ENCODE measurements around the gene CDK14. TPM values are rescaled to one million over a fixed set of nuclear protein-coding genes. Genes with fewer than 3 reads are reported as not detected.
"Not testable (repeated sequence)": the region's sequence is repeated elsewhere in the genome, so short reads cannot be mapped to it uniquely, and the experiment has no call there.

Gene CDK14
- total RNA-seq, 4 donors from 2014 or later = 3.5 to 5.1 (median 3.9) TPM

- H3K9me3 ChIP-seq = no peaks in the 10 kb centered on the region
- no peak overlapping the region for H3K27ac ChIP-seq
- no peak for DNase-seq (ENCODE audit: low spot score in 2 of 2)
- H3K36me3 ChIP-seq = no peaks in the 10 kb centered on the region
- H3K27me3 ChIP-seq = no peaks in the 10 kb centered on the region
- no peaks in the 10 kb centered on the region for H3K4me1 ChIP-seq
- WGBS = 74% methylated on average over 11 of the region's 11 CpGs
- no peak overlapping the region for H3K4me3 ChIP-seq
- no peak for TF ChIP-seq CTCF (IDR thresholded peaks at IDR 0.05)
- no peak for TF ChIP-seq POLR2AphosphoS5 (IDR thresholded peaks at IDR 0.05)
- no peak for TF ChIP-seq EP300 (IDR thresholded peaks at IDR 0.05)
- no peak for TF ChIP-seq POLR2A (IDR thresholded peaks at IDR 0.05)
Observed at GRCh38 chr7:91168871-91169829, 573.0 kb downstream of the CDK14 start.

GRCh38 chr7:91169830-91170191 lies 573.7 kb downstream of the CDK14 start:
- Histone ChIP-seq H3K27ac (no peak overlapping the region), H3K4me3 (no peak overlapping the region), H3K36me3 (no peaks in the 10 kb centered on the region), H3K4me1 (no peaks in the 10 kb centered on the region), H3K9me3 (no peaks in the 10 kb centered on the region), H3K27me3 (no peaks in the 10 kb centered on the region)
- TF ChIP-seq POLR2A (IDR thresholded peaks at IDR 0.05) (no peak), CTCF (IDR thresholded peaks at IDR 0.05) (no peak), POLR2AphosphoS5 (IDR thresholded peaks at IDR 0.05) (no peak), EP300 (IDR thresholded peaks at IDR 0.05) (no peak)
- DNase-seq (ENCODE audit: low spot score in 2 of 2) = no peak
- WGBS = 72% methylated on average over 5 of the region's 5 CpGs

GRCh38 chr7:91173265-91173664 lies 577.1 kb downstream of the CDK14 start:
- DNase-seq (ENCODE audit: low spot score in 2 of 2); H3K27ac ChIP-seq; H3K27me3 ChIP-seq; H3K9me3 ChIP-seq; H3K4me1 ChIP-seq; H3K4me3 ChIP-seq; H3K36me3 ChIP-seq: not testable (repeated sequence)
- 100% methylated on average over 8 of the region's 11 CpGs for WGBS

- H3K27me3 ChIP-seq = no peaks in the 10 kb centered on the region
- no peak overlapping the region for H3K27ac ChIP-seq
- H3K4me3 ChIP-seq = no peak overlapping the region
- WGBS = 49% methylated on average over 1 of the region's 1 CpG
- H3K9me3 ChIP-seq = no peaks in the 10 kb centered on the region
- no peak for TF ChIP-seq CTCF (IDR thresholded peaks at IDR 0.05)
- no peak for TF ChIP-seq POLR2A (IDR thresholded peaks at IDR 0.05)
- TF ChIP-seq POLR2AphosphoS5 (IDR thresholded peaks at IDR 0.05) = no peak
- no peak for TF ChIP-seq EP300 (IDR thresholded peaks at IDR 0.05)
- DNase-seq (ENCODE audit: low spot score in 2 of 2) = no peak
- H3K4me1 ChIP-seq = peaks cover 8% of the 10 kb centered on the region
- H3K36me3 ChIP-seq = no peaks in the 10 kb centered on the region
Observed at GRCh38 chr7:91180746-91181145, 584.6 kb downstream of the CDK14 start.

GRCh38 chr7:91181949-91182348 lies 585.8 kb downstream of the CDK14 start:
- Histone ChIP-seq H3K27ac (no peak overlapping the region), H3K9me3 (no peaks in the 10 kb centered on the region), H3K36me3 (no peaks in the 10 kb centered on the region), H3K4me3 (no peak overlapping the region), H3K4me1 (peaks cover 8% of the 10 kb centered on the region), H3K27me3 (no peaks in the 10 kb centered on the region)
- no peak for DNase-seq (ENCODE audit: low spot score in 2 of 2)
- no peak for TF ChIP-seq POLR2AphosphoS5 (IDR thresholded peaks at IDR 0.05)
- no peak for TF ChIP-seq EP300 (IDR thresholded peaks at IDR 0.05)
- TF ChIP-seq POLR2A (IDR thresholded peaks at IDR 0.05) = no peak
- TF ChIP-seq CTCF (IDR thresholded peaks at IDR 0.05) = no peak
